ENCODE measurements around the gene KCNIP4.

DNA sequence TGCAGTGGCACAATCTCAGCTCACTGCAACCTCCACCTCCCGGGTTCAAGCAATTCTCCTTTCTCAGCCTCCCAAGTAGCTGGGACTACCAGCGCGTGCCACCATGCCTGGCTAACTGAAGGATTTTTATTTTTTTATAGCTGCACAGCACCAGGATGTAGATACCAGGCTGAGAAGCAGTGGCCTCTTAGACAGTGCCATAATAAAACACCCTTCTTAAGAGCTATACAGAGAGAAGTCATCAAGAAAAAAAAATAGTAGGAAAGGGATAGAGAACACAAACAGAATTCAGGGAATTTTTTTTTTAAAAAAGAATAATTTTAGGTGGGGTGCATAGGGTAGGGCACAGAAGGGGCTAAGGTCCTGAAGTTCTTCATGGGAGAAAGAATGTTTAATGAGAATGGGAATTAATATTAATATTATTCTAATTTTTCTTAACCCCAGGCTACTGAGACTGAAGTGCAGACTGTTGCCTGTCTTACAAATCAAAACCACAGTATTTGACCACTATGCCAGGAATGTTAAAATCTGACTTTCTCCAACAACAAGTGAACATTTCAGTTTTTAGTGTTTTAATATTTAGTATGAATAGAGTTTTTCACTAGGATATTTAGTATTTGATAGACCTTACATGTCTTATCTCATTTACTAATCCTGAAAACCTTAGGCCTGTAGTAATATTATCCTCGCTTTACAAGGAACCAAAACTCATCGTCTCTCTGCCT lies 146.7 kb downstream of the KCNIP4 start:
- TF ChIP-seq TARDBP (IDR thresholded peaks at IDR 0.05) (no peak), CHD2 (IDR thresholded peaks at IDR 0.05; ENCODE audit: low read depth, low read length) (no peak), MTA3 (IDR thresholded peaks at IDR 0.05; ENCODE audit: borderline replicate concordance) (no peak), TFAM (CRISPR knock-in tag; conservative IDR thresholded peaks at IDR 0.05) (no peak), ZFX (CRISPR knock-in tag; IDR thresholded peaks at IDR 0.05) (no peak), FOXM1 (IDR thresholded peaks at IDR 0.05; ENCODE audit: low read depth) (no peak), FOXM1 (CRISPR knock-in tag; IDR thresholded peaks at IDR 0.05; ENCODE audit: low read depth) (no peak), BCOR (IDR thresholded peaks at IDR 0.05) (no peak), KLF16 (IDR thresholded peaks at IDR 0.05) (no peak), NR3C1 (CRISPR knock-in tag; IDR thresholded peaks at IDR 0.05) (no peak)
- TF ChIP-seq, protein P1, sequence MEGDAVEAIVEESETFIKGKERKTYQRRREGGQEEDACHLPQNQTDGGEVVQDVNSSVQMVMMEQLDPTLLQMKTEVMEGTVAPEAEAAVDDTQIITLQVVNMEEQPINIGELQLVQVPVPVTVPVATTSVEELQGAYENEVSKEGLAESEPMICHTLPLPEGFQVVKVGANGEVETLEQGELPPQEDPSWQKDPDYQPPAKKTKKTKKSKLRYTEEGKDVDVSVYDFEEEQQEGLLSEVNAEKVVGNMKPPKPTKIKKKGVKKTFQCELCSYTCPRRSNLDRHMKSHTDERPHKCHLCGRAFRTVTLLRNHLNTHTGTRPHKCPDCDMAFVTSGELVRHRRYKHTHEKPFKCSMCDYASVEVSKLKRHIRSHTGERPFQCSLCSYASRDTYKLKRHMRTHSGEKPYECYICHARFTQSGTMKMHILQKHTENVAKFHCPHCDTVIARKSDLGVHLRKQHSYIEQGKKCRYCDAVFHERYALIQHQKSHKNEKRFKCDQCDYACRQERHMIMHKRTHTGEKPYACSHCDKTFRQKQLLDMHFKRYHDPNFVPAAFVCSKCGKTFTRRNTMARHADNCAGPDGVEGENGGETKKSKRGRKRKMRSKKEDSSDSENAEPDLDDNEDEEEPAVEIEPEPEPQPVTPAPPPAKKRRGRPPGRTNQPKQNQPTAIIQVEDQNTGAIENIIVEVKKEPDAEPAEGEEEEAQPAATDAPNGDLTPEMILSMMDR (IDR thresholded peaks at IDR 0.05 in 2 of 3, conservative IDR thresholded peaks at IDR 0.05 in 1 of 3; ENCODE audit: insufficient read depth in 2 of 3, low read depth in 1 of 3, low read length in 3 of 3) = no peak
